RWPE1 (cell line): ENCODE measurements around the gene METTL26.

ENCODE experiments used
- CTCF ChIA-PET: fragments of 350-600 bp; sonication (Branson Sonifier 250); formaldehyde crosslinking; extraction: SDS; loops from one replicate; lab custom pipeline; 2021; lab: Yijun Ruan, JAX
- POLR2A ChIA-PET: fragments of 400-600 bp; formaldehyde crosslinking; extraction: SDS; loops from one replicate; lab custom pipeline; 2020; ENCODE audit warnings: antibody characterized with exemption; ENCODE audit not compliant: low non-redundant PET; lab: Yijun Ruan, JAX
- DNase-seq: peaks from one replicate; pipeline ENCODE4 v3.0.0; 2012; ENCODE audit warnings: low spot score
- H3K27ac ChIP-seq: fragments of 450-650 bp; 2 replicates; pipeline ENCODE4 v1.5.1; 2017
- CTCF ChIP-seq: fragments of 450-650 bp; conservative IDR thresholded peaks from 2 replicates; pipeline ENCODE4 v1.5.1; 2017; ENCODE audit warnings: low read depth, mild to moderate bottlenecking

Gene METTL26

GRCh38 chr16:651844-652243, 15.7 kb upstream of the METTL26 start:
- ChIA-PET CTCF (interaction anchor here (0.6 kb wide), 1 partner anchor 200 kb away, joined by 12 read pairs; no protein-coding TSS in a partner anchor), POLR2A (no interaction called here)
- no peak for DNase-seq
- no peak for TF ChIP-seq CTCF
- H3K27ac ChIP-seq, result peak overlapping the region; percentile 89

DNA sequence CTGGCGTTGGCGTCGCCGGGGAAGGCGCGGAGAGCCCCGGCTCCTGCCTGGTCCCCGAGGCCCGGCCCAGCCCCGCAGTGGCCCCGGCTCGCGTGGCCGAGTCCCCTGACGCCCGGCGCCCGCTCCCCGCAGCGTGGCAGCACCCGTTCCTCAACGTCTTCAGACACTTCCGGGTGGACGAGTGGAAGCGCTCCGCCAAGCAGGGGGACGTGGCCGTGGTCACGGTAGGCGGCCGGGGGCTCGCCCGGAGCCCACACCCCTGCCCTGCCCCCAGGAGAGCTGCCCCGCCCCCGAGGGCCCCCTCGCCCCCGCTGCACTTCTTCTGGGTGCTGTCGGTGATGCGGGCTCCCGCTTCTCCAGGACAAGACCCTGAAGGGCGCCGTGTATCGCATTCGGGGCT, 13.5 kb upstream of the METTL26 start:
- ChIA-PET POLR2A (interaction anchor here (0.8 to 1.2 kb wide), 2 partner anchors 14 to 122 kb away, joined by 3 to 4 read pairs; partner anchors contain the start of gene METTL26), CTCF (interaction anchor here (0.5 to 0.9 kb wide), 5 partner anchors 9 to 118 kb away, joined by 3 to 5 read pairs (median 3); no protein-coding TSS in a partner anchor)
- no peak for DNase-seq
- TF ChIP-seq CTCF, result no peak
- H3K27ac ChIP-seq, result peak overlapping the region; percentile 89

DNA sequence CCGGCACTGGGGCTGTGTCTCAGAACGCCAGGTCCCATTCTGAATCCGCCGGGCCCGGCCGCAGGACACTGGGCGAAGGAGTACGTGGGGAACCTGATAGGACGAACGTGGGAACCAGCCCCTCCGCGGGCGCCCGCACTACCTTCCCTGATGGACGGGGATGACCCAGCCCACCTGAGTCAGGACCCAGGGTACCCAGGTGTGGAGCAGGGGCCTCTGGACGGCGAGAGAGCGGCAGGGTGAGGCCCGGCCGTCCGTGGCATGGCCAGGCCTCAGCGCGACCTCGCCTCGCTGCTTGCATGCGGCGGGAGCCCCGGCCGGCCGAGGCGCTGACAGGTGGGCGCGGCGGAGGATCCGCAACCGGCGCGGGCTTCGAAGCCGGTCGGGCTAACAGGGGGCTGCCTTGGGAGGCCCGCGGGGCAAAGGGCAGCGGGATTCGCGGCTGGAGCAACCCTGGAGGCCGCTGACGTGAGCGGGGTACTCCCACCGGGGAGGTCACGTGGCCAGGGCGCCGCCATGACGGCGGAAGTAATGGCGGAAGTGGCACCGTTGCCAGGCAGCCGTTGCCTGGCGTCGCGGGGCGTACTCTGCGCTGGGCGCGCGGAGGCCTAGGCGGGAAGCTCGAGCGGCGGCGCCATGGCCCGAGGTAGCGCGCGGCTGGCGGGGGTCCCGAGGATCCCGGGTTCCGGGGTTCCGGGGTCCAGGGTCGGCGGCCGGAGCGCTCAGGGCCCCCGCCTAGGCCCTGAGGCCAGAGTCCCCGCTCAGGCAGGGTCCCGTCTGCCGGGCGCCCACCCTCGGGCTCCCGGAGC, 12.9 kb upstream of the METTL26 start, which contains the start of gene WDR90:
TSS of gene WDR90 (plus strand) at position 585 of the 809 bp plus-strand sequence. CDS start at position 637, 52 bp downstream.
- ChIA-PET POLR2A (interaction anchor here (0.8 to 1.2 kb wide), 2 partner anchors 13 to 122 kb away, joined by 3 to 4 read pairs; partner anchors contain the start of gene METTL26), CTCF (interaction anchor here (0.5 to 1.8 kb wide), 13 partner anchors 8 to 125 kb away, joined by 3 to 10 read pairs (median 5); no protein-coding TSS in a partner anchor)
- H3K27ac ChIP-seq, result peak within 1 kb of the TSS; percentile 89
- no peak for TF ChIP-seq CTCF
- DNase-seq, result peak; percentile 91

- peak overlapping the region; percentile 89 for H3K27ac ChIP-seq
- TF ChIP-seq CTCF, result peak; percentile 79
- DNase-seq, result peak; percentile 41
- ChIA-PET CTCF (interaction anchor here (0.6 to 1.8 kb wide), 15 partner anchors 9 to 148 kb away, joined by 3 to 10 read pairs (median 4); partner anchors contain the start of gene WDR24), POLR2A (no interaction called here)
These were observed 12.1 kb upstream of the METTL26 start for GRCh38 chr16:648071-648780.

DNA sequence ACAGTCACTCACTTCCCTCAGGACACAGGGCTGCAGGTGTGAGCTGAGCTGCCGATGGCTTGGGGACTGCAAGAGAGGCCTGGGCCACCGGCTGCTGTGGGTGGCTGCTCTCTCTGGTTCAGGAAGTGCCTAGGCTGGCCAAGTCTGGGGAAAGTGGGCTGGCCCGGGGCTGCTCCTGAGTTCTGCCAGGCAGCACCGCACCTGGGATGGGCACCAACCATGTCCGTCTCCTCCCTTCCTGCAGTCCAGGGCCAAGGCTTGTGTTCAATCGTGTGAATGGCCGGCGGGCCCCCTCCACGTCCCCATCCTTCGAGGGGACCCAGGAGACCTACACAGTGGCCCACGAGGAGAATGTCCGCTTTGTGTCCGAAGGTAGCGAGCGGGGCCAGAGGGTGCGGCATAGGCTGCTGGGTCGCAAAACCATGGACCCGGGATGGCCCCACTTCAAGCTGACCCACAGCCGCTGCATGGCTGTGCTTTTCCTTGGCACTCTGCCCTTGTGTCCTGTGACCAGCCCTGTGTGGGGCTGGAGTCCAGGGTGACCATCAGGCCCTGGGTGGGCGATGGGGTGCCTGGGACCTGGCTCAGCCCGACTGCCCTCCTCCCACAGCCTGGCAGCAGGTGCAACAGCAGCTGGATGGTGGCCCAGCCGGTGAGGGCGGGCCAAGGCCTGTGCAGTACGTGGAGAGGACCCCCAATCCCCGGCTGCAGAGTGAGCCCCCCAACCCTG, 11.2 kb upstream of the METTL26 start:
- no peak for TF ChIP-seq CTCF
- peak overlapping the region; percentile 89 for H3K27ac ChIP-seq
- CTCF ChIA-PET, result interaction anchor here (0.6 to 1.8 kb wide), 10 partner anchors 10 to 148 kb away, joined by 3 to 10 read pairs (median 4); partner anchors contain the start of gene WDR24
- POLR2A ChIA-PET, result no interaction called here
- DNase-seq, result no peak
